ENCODE data around the gene ASB18. TPM values are rescaled to one million over a fixed set of nuclear protein-coding genes. Genes with fewer than 3 reads are reported as not detected.

Gene ASB18
- total and polyA plus RNA-seq, 2 of the 4 experiments (the other 2 are of a cell fraction): not detected

GRCh38 chr2:236171680-236172254 is 92.4 kb downstream of the ASB18 start (continued):
- TF ChIP-seq, protein P1, sequence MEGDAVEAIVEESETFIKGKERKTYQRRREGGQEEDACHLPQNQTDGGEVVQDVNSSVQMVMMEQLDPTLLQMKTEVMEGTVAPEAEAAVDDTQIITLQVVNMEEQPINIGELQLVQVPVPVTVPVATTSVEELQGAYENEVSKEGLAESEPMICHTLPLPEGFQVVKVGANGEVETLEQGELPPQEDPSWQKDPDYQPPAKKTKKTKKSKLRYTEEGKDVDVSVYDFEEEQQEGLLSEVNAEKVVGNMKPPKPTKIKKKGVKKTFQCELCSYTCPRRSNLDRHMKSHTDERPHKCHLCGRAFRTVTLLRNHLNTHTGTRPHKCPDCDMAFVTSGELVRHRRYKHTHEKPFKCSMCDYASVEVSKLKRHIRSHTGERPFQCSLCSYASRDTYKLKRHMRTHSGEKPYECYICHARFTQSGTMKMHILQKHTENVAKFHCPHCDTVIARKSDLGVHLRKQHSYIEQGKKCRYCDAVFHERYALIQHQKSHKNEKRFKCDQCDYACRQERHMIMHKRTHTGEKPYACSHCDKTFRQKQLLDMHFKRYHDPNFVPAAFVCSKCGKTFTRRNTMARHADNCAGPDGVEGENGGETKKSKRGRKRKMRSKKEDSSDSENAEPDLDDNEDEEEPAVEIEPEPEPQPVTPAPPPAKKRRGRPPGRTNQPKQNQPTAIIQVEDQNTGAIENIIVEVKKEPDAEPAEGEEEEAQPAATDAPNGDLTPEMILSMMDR (conservative IDR thresholded peaks at IDR 0.05; ENCODE audit: low read depth, low read length): no peak

DNA sequence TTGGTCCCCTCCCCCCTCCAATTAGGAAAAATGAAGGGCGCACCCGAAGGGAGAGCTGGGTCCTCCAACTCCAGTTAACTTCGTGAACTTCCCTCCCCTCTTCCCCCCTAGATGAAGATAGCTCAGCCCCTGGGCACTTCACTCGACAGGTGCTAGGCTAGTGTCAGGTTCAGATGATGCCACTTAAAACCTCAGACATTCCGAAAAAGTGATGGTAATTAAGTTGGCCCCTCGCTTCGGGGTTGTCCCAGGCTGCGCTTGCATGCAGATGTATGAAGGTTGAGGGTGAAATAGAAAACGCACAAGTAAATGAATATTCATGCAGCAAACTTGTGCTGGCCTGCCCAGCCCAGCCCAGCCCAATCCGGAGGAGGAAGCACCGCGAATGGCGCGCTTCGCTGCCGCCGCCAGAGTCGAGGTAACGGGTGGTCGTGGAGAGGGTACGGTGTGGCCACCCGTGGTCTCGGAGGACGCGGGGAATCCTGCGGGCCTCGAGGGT is 93.0 kb downstream of the ASB18 start:
- ChIA-PET POLR2A (ENCODE audit: unreplicated experiment) (no interaction called here), CTCF (interaction anchor here (0.7 kb wide), 1 partner anchor 392 kb away, joined by 4 read pairs; no protein-coding TSS in a partner anchor)
- Histone ChIP-seq H3K9ac (ENCODE audit: low read depth, low read length) (no peak overlapping the region), H2AK9ac (replicated peaks; ENCODE audit: low read depth, low read length, poor library complexity) (no peak overlapping the region), H3K4me2 (ENCODE audit: low read depth, low read length) (no peak overlapping the region), H3K27ac (ENCODE audit: insufficient read depth, low read length) (no peak overlapping the region), H3K79me1 (ENCODE audit: low read depth in 1 of 2, low read length in 2 of 2) (no peaks in the 10 kb centered on the region), H2AK5ac (ENCODE audit: low read depth, low read length) (no peak overlapping the region), H3K14ac (replicated peaks; ENCODE audit: low read depth, low read length) (no peak overlapping the region), H3K9me1 (ENCODE audit: insufficient read depth, low read length) (no peaks in the 10 kb centered on the region; the same call in 1 of the 2 replicates), H3K27me3 (ENCODE audit: control insufficient read depth, insufficient read depth, low read length) (peaks cover 89% of the 10 kb centered on the region), H3K18ac (ENCODE audit: low read depth, low read length) (no peak overlapping the region), H4K5ac (ENCODE audit: low read depth, low read length) (no peak overlapping the region), H3K23ac (ENCODE audit: low read depth, low read length) (no peak overlapping the region), H2BK15ac (ENCODE audit: low read depth, low read length) (no peak overlapping the region), H3K9me3 (ENCODE audit: control insufficient read depth, insufficient read depth, low read length) (peaks cover 15% of the 10 kb centered on the region; the same call in 1 of the 2 replicates), H2BK120ac (ENCODE audit: low read depth, low read length) (no peak overlapping the region), H4K91ac (ENCODE audit: insufficient read depth, low read depth, low read length) (no peak overlapping the region), H3K4me1 (ENCODE audit: control insufficient read depth, insufficient read depth, low read length) (no peaks in the 10 kb centered on the region; the same call in 1 of the 2 replicates), H3K4me3 (ENCODE audit: insufficient read depth, low read depth, low read length) (no peak overlapping the region), H3K36me3 (ENCODE audit: control insufficient read depth, insufficient read depth, low read length) (no peaks in the 10 kb centered on the region), H4K8ac (ENCODE audit: low read depth in 2 of 2, low read length in 2 of 2) (no peak overlapping the region), H4K20me1 (ENCODE audit: insufficient read depth, low read length) (no peaks in the 10 kb centered on the region; the same call in 1 of the 2 replicates), H3K56ac (ENCODE audit: extremely low read depth, insufficient read depth, low read length) (no peak overlapping the region), H2BK20ac (ENCODE audit: low read depth, low read length) (no peak overlapping the region), H3K4ac (ENCODE audit: low read depth, low read length) (no peak overlapping the region), H2AFZ (replicated peaks; ENCODE audit: low read length, poor library complexity) (no peak overlapping the region), H2BK5ac (ENCODE audit: low read depth, low read length, poor library complexity, severe bottlenecking) (no peak overlapping the region)
- in situ Hi-C loops (cut with MboI; ENCODE audit: low sequenced_read_pairs): loop anchor here (25.0 kb wide), 1 partner anchor 559 kb away; no protein-coding TSS in a partner anchor
- dilution Hi-C loops (cut with HindIII; ENCODE audit: low sequenced_read_pairs, unreplicated experiment): no loop called here
- ATAC-seq (ENCODE audit: low read depth) (no peak), DNase-seq (no peak)
- BruUV-seq (replicated peaks): no TSS peak
- WGBS, 2 experiments (ENCODE audit: extremely low coverage in 2 of 2, insufficient read length in 1 of 2): 10% methylated on average over 8 of the region's 27 CpGs; no CpG with 5 or more reads in 1 of the 2 experiments
- intact Hi-C loops (cut with micrococcal nuclease): loop anchor here (10.0 kb wide), 1 partner anchor 226 kb away; no protein-coding TSS in a partner anchor
- TF ChIP-seq RCOR1 (IDR thresholded peaks at IDR 0.05; ENCODE audit: insufficient replicate concordance, low read length) (no peak), CEBPB (IDR thresholded peaks at IDR 0.05; ENCODE audit: low read depth, low read length) (no peak), RAD21 (IDR thresholded peaks at IDR 0.05; ENCODE audit: low read length) (no peak), SMC3 (IDR thresholded peaks at IDR 0.05; ENCODE audit: low read depth, low read length) (no peak), NFE2L2 (IDR thresholded peaks at IDR 0.05; ENCODE audit: low read depth, low read length) (no peak), CHD1 (IDR thresholded peaks at IDR 0.05; ENCODE audit: low read depth, low read length) (no peak), BHLHE40 (IDR thresholded peaks at IDR 0.05; ENCODE audit: low read depth, low read length) (no peak), POLR2A (IDR thresholded peaks at IDR 0.05; ENCODE audit: low read depth, low read length) (no peak), USF2 (IDR thresholded peaks at IDR 0.05; ENCODE audit: low read depth, low read length) (no peak), MXI1 (IDR thresholded peaks at IDR 0.05; ENCODE audit: borderline replicate concordance, low read depth, low read length) (no peak)
- TF ChIP-seq, protein P1 (conservative IDR thresholded peaks at IDR 0.05; ENCODE audit: low read depth, low read length): no peak
